Lower leg skin (tissue), 4 donors: ENCODE results near the gene SORCS2. TPM values are rescaled to one million over a fixed set of nuclear protein-coding genes. Genes with fewer than 3 reads are reported as not detected.

ENCODE experiments used
- DNase-seq, 2 donors: peaks; one replicate each; pipeline ENCODE4 v3.0.0-alpha.2; 2019; ENCODE audit warnings: low spot score in 2 of 2
- H3K4me3 ChIP-seq: fragments of 200-600 bp; sonication (generic); 2 replicates; pipeline ENCODE4 v1.5.1; 2017; ENCODE audit warnings: mild to moderate bottlenecking, low read depth; ENCODE audit not compliant: poor library complexity, severe bottlenecking
- POLR2A ChIP-seq, 2 donors: fragments of 450-650 bp; IDR thresholded peaks; one replicate each; pipeline ENCODE4 v1.6.1; 2016 to 2017; ENCODE audit warnings: antibody characterized with exemption in 2 of 2, mild to moderate bottlenecking in 1 of 2, moderate library complexity in 1 of 2
- WGBS, 2 donors: methylation state at CpG; one replicate each; pipeline ENCODE4 v1.1.5; 2018; 5-methylcytosine and 5-hydroxymethylcytosine counted together
- intact Hi-C: fragments of 100-400 bp; cut with DNase I; formaldehyde crosslinking; loops from one replicate; pipeline ENCODE4 v1.15.0; 2023; ENCODE audit warnings: low total_unique reads
- total RNA-seq, 4 donors: library from RNA; depleted of rRNA; stranded (reverse); fragments of >200 nt; gene quantifications; one replicate each; pipeline ENCODE4 v1.1.0, GENCODE V29; 2016
- TF ChIP-seq, protein P1 (sequence below), 3 donors: fragments of 450-650 bp; IDR thresholded peaks; one replicate each; pipeline ENCODE4 v1.5.1; 2016; ENCODE audit warnings: antibody characterized with exemption in 3 of 3, mild to moderate bottlenecking in 3 of 3, moderate library complexity in 2 of 3

Gene SORCS2
- total RNA-seq, 4 donors from 2014 or later: 1.1 to 6.4 (median 1.5) TPM

- no peak for DNase-seq
- 57 to 65% methylated on average over 13 of the region's 13 CpGs for WGBS, 2 donors
- intact Hi-C loops: loop anchor here (5.0 kb wide), 1 partner anchor 1112 kb away; no protein-coding TSS in a partner anchor
- H3K4me3 ChIP-seq: no peak overlapping the region
- TF ChIP-seq, protein P1, sequence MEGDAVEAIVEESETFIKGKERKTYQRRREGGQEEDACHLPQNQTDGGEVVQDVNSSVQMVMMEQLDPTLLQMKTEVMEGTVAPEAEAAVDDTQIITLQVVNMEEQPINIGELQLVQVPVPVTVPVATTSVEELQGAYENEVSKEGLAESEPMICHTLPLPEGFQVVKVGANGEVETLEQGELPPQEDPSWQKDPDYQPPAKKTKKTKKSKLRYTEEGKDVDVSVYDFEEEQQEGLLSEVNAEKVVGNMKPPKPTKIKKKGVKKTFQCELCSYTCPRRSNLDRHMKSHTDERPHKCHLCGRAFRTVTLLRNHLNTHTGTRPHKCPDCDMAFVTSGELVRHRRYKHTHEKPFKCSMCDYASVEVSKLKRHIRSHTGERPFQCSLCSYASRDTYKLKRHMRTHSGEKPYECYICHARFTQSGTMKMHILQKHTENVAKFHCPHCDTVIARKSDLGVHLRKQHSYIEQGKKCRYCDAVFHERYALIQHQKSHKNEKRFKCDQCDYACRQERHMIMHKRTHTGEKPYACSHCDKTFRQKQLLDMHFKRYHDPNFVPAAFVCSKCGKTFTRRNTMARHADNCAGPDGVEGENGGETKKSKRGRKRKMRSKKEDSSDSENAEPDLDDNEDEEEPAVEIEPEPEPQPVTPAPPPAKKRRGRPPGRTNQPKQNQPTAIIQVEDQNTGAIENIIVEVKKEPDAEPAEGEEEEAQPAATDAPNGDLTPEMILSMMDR (IDR thresholded peaks at IDR 0.05): no peak
- TF ChIP-seq POLR2A (IDR thresholded peaks at IDR 0.05): no peak
These were observed 132.3 kb downstream of the SORCS2 start for GRCh38 chr4:7324651-7325121.

DNA sequence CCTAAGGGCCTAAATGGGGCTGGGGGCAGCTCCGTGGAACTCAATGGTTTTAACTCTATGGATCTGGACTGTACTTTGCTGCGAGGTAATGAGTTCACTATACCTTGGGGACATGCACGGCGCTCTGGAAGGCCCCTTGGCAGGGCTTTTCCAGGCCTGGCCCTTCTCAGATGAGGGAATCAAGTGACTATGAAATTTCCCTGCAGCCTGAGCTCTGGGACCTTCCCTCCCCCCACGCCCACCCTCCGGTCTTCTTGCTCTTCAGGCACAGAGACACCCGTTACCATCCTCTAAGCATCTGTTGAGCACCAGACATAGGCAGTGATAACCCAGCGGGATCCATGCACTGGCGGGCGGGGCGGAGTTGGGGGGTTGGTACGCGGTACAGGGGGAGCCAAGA is 133.2 kb downstream of the SORCS2 start:
- no peak for DNase-seq
- TF ChIP-seq, protein P1 (IDR thresholded peaks at IDR 0.05): no peak
- no peak for TF ChIP-seq POLR2A (IDR thresholded peaks at IDR 0.05)
- no peak overlapping the region for H3K4me3 ChIP-seq
- intact Hi-C loops: loop anchor here (5.0 kb wide), 1 partner anchor 1113 kb away; no protein-coding TSS in a partner anchor
- WGBS, 2 donors: 79 to 84% methylated on average over 13 of the region's 13 CpGs

DNA sequence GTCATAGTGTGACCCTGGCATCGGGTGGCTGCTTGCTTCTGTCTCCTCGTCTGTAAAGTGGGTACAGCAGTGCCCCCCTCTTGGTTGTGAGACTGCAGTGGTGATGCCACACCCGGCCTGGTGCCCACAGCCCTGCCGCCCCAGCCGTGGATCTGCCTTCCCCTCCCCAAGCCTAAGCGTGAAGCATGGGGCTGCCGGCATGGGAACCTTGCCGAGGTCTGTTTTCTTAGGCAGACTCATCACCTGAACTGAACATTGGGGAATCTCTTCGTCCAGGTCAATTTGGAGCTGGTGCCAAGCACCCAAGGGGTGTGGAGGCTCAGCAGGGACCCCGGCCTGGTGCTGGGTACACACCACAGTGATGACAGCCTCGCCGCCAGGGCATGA is 134.0 kb downstream of the SORCS2 start:
- no peak for TF ChIP-seq POLR2A (IDR thresholded peaks at IDR 0.05)
- TF ChIP-seq, protein P1 (IDR thresholded peaks at IDR 0.05): no peak
- 84 to 89% methylated on average over 11 of the region's 12 CpGs for WGBS, 2 donors

GRCh38 chr4:7326693-7327340 is 134.5 kb downstream of the SORCS2 start:
- H3K4me3 ChIP-seq: no peak overlapping the region
- WGBS, 2 donors: 69 to 70% methylated on average over 12 to 15 of the region's 20 CpGs
- DNase-seq: no peak
- no peak for TF ChIP-seq POLR2A (IDR thresholded peaks at IDR 0.05)
- TF ChIP-seq, protein P1 (IDR thresholded peaks at IDR 0.05): no peak
- intact Hi-C loops: loop anchor here (5.0 kb wide), 1 partner anchor 1115 kb away; no protein-coding TSS in a partner anchor

More for the DNA sequence above, 134.0 kb downstream of the SORCS2 start:
- DNase-seq: no peak
- intact Hi-C loops: loop anchor here (5.0 kb wide), 1 partner anchor 1114 kb away; no protein-coding TSS in a partner anchor
- no peak overlapping the region for H3K4me3 ChIP-seq

GRCh38 chr4:7327341-7327885 is 135.1 kb downstream of the SORCS2 start:
- 49 to 72% methylated on average over 17 of the region's 17 CpGs for WGBS, 2 donors
- no peak for DNase-seq
- no peak overlapping the region for H3K4me3 ChIP-seq
- intact Hi-C loops: loop anchor here (5.0 kb wide), 1 partner anchor 1115 kb away; no protein-coding TSS in a partner anchor
- TF ChIP-seq, protein P1 (IDR thresholded peaks at IDR 0.05): no peak
- no peak for TF ChIP-seq POLR2A (IDR thresholded peaks at IDR 0.05)
